K562 (cell line): ENCODE results near the gene GLB1L3. TPM values are rescaled to one million over a fixed set of nuclear protein-coding genes. Genes with fewer than 3 reads are reported as not detected.

Experiments used
- E2F4 ChIP-seq: sonication (generic); formaldehyde crosslinking; IDR thresholded peaks from 2 replicates; pipeline ENCODE4 v1.8.0; 2022; ENCODE audit warnings: mild to moderate bottlenecking, low read depth, missing genetic modification reagents
- FOXP1 ChIP-seq: sonication (generic); formaldehyde crosslinking; IDR thresholded peaks from 2 replicates; pipeline ENCODE4 v1.8.0; 2022; ENCODE audit warnings: mild to moderate bottlenecking, missing genetic modification reagents
- HMGN3 ChIP-seq: IDR thresholded peaks from 2 replicates; pipeline ENCODE4 v1.6.1; 2011; ENCODE audit warnings: borderline replicate concordance, low read depth, mild to moderate bottlenecking, mixed read lengths, low read length; ENCODE audit not compliant: insufficient read length; ENCODE audit errors: extremely low read depth
- LEF1 ChIP-seq: fragments of 450-650 bp; IDR thresholded peaks from 2 replicates; pipeline ENCODE4 v1.6.1; 2016; ENCODE audit warnings: mild to moderate bottlenecking
- MAFK ChIP-seq: IDR thresholded peaks from 2 replicates; pipeline ENCODE4 v1.6.1; 2011; ENCODE audit warnings: low read length, improper control_type of control experiment
- MTA2 ChIP-seq: fragments of 450-650 bp; IDR thresholded peaks from 2 replicates; pipeline ENCODE4 v1.6.1; 2016; ENCODE audit warnings: low read depth
- NCOR1 ChIP-seq: fragments of 450-650 bp; IDR thresholded peaks from 2 replicates; pipeline ENCODE4 v1.6.1; 2016; ENCODE audit warnings: mild to moderate bottlenecking, moderate library complexity
- NONO ChIP-seq, 2 experiments: fragments of 200-400 bp in 1 of 2; fragments of 450-650 bp in 1 of 2; formaldehyde crosslinking in 1 of 2; IDR thresholded peaks; 2 replicates each; pipeline ENCODE4 v1.6.1; 2017; ENCODE audit warnings: low read depth in 2 of 2, mild to moderate bottlenecking in 2 of 2, moderate library complexity in 2 of 2, low read length in 1 of 2
- SAP30 ChIP-seq: fragments of 200-600 bp; sonication (generic); IDR thresholded peaks from 2 replicates; pipeline ENCODE4 v1.6.1; 2012; ENCODE audit warnings: borderline replicate concordance, low read depth, mild to moderate bottlenecking, moderate library complexity, low read length, control low read depth, inconsistent platforms; ENCODE audit not compliant: insufficient read depth, poor library complexity, severe bottlenecking
- SMARCA4 ChIP-seq: fragments of 450-650 bp; IDR thresholded peaks from 2 replicates; pipeline ENCODE4 v1.6.1; 2016
- SMC3 ChIP-seq: conservative IDR thresholded peaks from 2 replicates; pipeline ENCODE4 v1.6.1; 2011; ENCODE audit warnings: low read depth, low read length, improper control_type of control experiment; ENCODE audit not compliant: insufficient read depth
- SRSF3 ChIP-seq: fragments of 200-400 bp; formaldehyde crosslinking; IDR thresholded peaks from 2 replicates; pipeline ENCODE4 v1.6.1; 2016; ENCODE audit warnings: mild to moderate bottlenecking, low read length, moderate library complexity; ENCODE audit not compliant: insufficient read depth
- SUPT5H ChIP-seq: fragments of 450-650 bp; IDR thresholded peaks from 2 replicates; pipeline ENCODE4 v1.6.1; 2016
- TCF3 ChIP-seq: sonication (generic); formaldehyde crosslinking; IDR thresholded peaks from 2 replicates; pipeline ENCODE4 v1.4.0; 2020; ENCODE audit warnings: mild to moderate bottlenecking, missing genetic modification reagents
- TEAD4 ChIP-seq, 2 experiments: sonication (generic) in 1 of 2; formaldehyde crosslinking in 1 of 2; IDR thresholded peaks; 2 replicates each; pipeline versions ENCODE4 v1.6.1 to v1.8.0; 2012 to 2022; ENCODE audit warnings: borderline replicate concordance in 1 of 2, inconsistent platforms in 1 of 2, low read length in 1 of 2, mild to moderate bottlenecking in 1 of 2, missing genetic modification reagents in 1 of 2
- WHSC1 ChIP-seq: IDR thresholded peaks from one replicate; pipeline ENCODE4 v1.6.1; 2012; ENCODE audit warnings: low read length, control low read depth, inconsistent platforms
- ZNF124 ChIP-seq: sonication (generic); formaldehyde crosslinking; IDR thresholded peaks from 2 replicates; pipeline ENCODE4 v1.8.1; 2022; ENCODE audit warnings: missing genetic modification reagents
- ZNF134 ChIP-seq: fragments of 250-450 bp; sonication (Bioruptor Pico); conservative IDR thresholded peaks from 2 replicates; pipeline ENCODE4 v1.4.0; 2020
- ZNF212 ChIP-seq: fragments of 450-650 bp; formaldehyde crosslinking; IDR thresholded peaks from 2 replicates; pipeline ENCODE4 v1.4.0; 2020; ENCODE audit warnings: mild to moderate bottlenecking
- ZNF274 ChIP-seq: IDR thresholded peaks from 2 replicates; pipeline ENCODE4 v1.6.1; 2011; ENCODE audit warnings: low read depth, mild to moderate bottlenecking, low read length, moderate library complexity, borderline replicate concordance
- ZNF507 ChIP-seq: conservative IDR thresholded peaks from 2 replicates; pipeline ENCODE4 v1.6.1; 2017; ENCODE audit warnings: missing genetic modification characterization, missing compliant biosample characterization
- ZNF561 ChIP-seq: fragments of 450-650 bp; formaldehyde crosslinking; conservative IDR thresholded peaks from 2 replicates; pipeline ENCODE4 v1.4.0; 2020; ENCODE audit warnings: mild to moderate bottlenecking, moderate library complexity
- ZNF583 ChIP-seq: fragments of 250-450 bp; sonication (Bioruptor Pico); IDR thresholded peaks from 2 replicates; pipeline ENCODE4 v1.4.0; 2020
- ZSCAN29 ChIP-seq: fragments of 450-650 bp; IDR thresholded peaks from 2 replicates; pipeline ENCODE4 v1.6.1; 2017
- polyA plus RNA-seq, 8 experiments: library from polyadenylated mRNA; depleted of rRNA in 4 of 8; stranded (reverse) in 5 of 8; unstranded in 3 of 8; fragments of >200 nt; fragmentation: Nextera tagmentation in 2 of 8; fragmentation: Illumina TruSeq in 1 of 8; extraction: Ambion mirVana in 2 of 8; extraction: Trizol in 1 of 8; gene quantifications; 2 replicates each; pipeline versions ENCODE4 v1.2.1 to v1.2.3, GENCODE V29; 2011 to 2014; ENCODE audit warnings: inconsistent platforms in 1 of 8, missing spikeins in 1 of 8
- total RNA-seq, 7 experiments: library from RNA; depleted of rRNA in 6 of 7; stranded (reverse); fragments of >200 nt in 6 of 7; fragmentation: Illumina TruSeq in 2 of 7; extraction: Trizol in 2 of 7; gene quantifications; 2 replicates each; pipeline versions ENCODE4 v1.2.1 to v1.2.3, GENCODE V29; 2011 to 2021; ENCODE audit warnings: low replicate concordance in 1 of 7
- TF ChIP-seq, protein P1 (sequence below), 2 experiments: fragments of 150-350 bp in 1 of 2; IDR thresholded peaks; 2 replicates each; pipeline ENCODE4 v1.6.1; 2012 to 2016; ENCODE audit warnings: low read depth in 2 of 2, low read length in 2 of 2, mild to moderate bottlenecking in 1 of 2, moderate library complexity in 1 of 2
- TF ChIP-seq, protein P2 (sequence below): fragments of 450-650 bp; IDR thresholded peaks from 2 replicates; pipeline ENCODE4 v1.6.1; 2016; ENCODE audit warnings: low read depth, mild to moderate bottlenecking, moderate library complexity

The GLB1L3 gene
- total and polyA plus RNA-seq, 9 of the 15 experiments (the other 6 are each of a cell fraction or from before 2014, with no cell fraction given), result 0.18 to 3.3 (median 0.49) TPM

DNA sequence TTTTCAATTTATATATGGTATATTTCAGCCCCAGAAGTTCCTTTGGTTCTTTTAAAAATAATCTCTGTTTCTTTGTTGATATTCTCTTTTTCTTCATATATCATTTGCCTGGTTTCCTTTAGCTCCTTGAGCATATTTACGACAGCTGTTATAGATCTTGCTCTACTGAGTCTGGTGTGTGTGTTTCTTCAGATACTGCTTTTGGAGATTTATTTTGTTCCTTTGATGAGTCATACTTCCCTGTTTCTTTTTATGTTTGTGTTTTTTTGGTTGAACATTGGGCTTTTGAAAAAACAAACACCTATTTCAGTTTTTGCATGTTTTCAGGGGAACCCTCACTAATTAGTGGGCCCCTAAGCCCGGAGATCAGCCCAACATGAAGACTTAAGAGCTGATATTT lies 79.0 kb downstream of the GLB1L3 start (continued):
- TF ChIP-seq ZNF507 (tag), result no peak
- TF ChIP-seq WHSC1, result no peak
- TF ChIP-seq TCF3, result peak; percentile 64
- TF ChIP-seq ZNF134, result no peak
- no peak for TF ChIP-seq ZSCAN29
- no peak for TF ChIP-seq ZNF274
- TF ChIP-seq SMARCA4, result peak; percentile 88
- TF ChIP-seq E2F4 (CRISPR knock-in tag), result no peak
- peak; percentile 43; the same call in 1 of the 2 replicates for TF ChIP-seq MTA2
- no peak for TF ChIP-seq ZNF583 (CRISPR knock-in tag)
- no peak for TF ChIP-seq ZNF561
- no peak for TF ChIP-seq HMGN3
- TF ChIP-seq, protein P1, sequence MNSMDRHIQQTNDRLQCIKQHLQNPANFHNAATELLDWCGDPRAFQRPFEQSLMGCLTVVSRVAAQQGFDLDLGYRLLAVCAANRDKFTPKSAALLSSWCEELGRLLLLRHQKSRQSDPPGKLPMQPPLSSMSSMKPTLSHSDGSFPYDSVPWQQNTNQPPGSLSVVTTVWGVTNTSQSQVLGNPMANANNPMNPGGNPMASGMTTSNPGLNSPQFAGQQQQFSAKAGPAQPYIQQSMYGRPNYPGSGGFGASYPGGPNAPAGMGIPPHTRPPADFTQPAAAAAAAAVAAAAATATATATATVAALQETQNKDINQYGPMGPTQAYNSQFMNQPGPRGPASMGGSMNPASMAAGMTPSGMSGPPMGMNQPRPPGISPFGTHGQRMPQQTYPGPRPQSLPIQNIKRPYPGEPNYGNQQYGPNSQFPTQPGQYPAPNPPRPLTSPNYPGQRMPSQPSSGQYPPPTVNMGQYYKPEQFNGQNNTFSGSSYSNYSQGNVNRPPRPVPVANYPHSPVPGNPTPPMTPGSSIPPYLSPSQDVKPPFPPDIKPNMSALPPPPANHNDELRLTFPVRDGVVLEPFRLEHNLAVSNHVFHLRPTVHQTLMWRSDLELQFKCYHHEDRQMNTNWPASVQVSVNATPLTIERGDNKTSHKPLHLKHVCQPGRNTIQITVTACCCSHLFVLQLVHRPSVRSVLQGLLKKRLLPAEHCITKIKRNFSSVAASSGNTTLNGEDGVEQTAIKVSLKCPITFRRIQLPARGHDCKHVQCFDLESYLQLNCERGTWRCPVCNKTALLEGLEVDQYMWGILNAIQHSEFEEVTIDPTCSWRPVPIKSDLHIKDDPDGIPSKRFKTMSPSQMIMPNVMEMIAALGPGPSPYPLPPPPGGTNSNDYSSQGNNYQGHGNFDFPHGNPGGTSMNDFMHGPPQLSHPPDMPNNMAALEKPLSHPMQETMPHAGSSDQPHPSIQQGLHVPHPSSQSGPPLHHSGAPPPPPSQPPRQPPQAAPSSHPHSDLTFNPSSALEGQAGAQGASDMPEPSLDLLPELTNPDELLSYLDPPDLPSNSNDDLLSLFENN (IDR thresholded peaks at IDR 0.05; ENCODE audit: low read depth in 2 of 2, low read length in 2 of 2), result no peak
- TF ChIP-seq, protein P2, sequence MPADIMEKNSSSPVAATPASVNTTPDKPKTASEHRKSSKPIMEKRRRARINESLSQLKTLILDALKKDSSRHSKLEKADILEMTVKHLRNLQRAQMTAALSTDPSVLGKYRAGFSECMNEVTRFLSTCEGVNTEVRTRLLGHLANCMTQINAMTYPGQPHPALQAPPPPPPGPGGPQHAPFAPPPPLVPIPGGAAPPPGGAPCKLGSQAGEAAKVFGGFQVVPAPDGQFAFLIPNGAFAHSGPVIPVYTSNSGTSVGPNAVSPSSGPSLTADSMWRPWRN, result no peak
- TF ChIP-seq ZNF124 (CRISPR knock-in tag), result no peak
- peak; percentile 25; the same call in 1 of the 2 replicates for TF ChIP-seq MAFK
- TF ChIP-seq LEF1, result peak; percentile 70; the same call in 1 of the 2 replicates
- TF ChIP-seq SRSF3, result no peak
- TF ChIP-seq SMC3, result no peak
- TF ChIP-seq FOXP1, result no peak
- no peak for TF ChIP-seq SAP30
- peak; percentile 34; the same call in 1 of the 2 replicates for TF ChIP-seq TEAD4 (IDR thresholded peaks at IDR 0.05; ENCODE audit: low read length)
- no peak for TF ChIP-seq TEAD4 (CRISPR knock-in tag; IDR thresholded peaks at IDR 0.05; ENCODE audit: borderline replicate concordance)
- TF ChIP-seq NCOR1, result 0 out of 2 replicates have a peak, but pooled peaks have one; percentile 32
- no peak for TF ChIP-seq ZNF212 (CRISPR knock-in tag)
- TF ChIP-seq NONO (IDR thresholded peaks at IDR 0.05; ENCODE audit: low read depth in 2 of 2, low read length in 1 of 2), result no peak
- no peak for TF ChIP-seq SUPT5H
